Measurements from ENCODE around the gene LRP4. TPM values are rescaled to one million over a fixed set of nuclear protein-coding genes. Genes with fewer than 3 reads are reported as not detected.

The LRP4 gene
- polyA plus RNA-seq, 1 donor from 2014 or later = not detected

- H3K9me3 ChIP-seq (ENCODE audit: low read length) = no peaks in the 10 kb centered on the region
- H3K27ac ChIP-seq (ENCODE audit: low read length) = no peak overlapping the region
- H4K20me1 ChIP-seq (ENCODE audit: insufficient read depth) = no peaks in the 10 kb centered on the region
- no peak for TF ChIP-seq POLR2AphosphoS5 (IDR thresholded peaks at IDR 0.05)
- no peak for TF ChIP-seq REST (IDR thresholded peaks at IDR 0.05; ENCODE audit: borderline replicate concordance)
- no peak for TF ChIP-seq MXI1 (conservative IDR thresholded peaks at IDR 0.05; ENCODE audit: poor library complexity, severe bottlenecking)
- TF ChIP-seq EP300 (conservative IDR thresholded peaks at IDR 0.05; ENCODE audit: poor library complexity, severe bottlenecking) = no peak
- no peak for TF ChIP-seq TAF1 (IDR thresholded peaks at IDR 0.05; ENCODE audit: low read depth)
- no peak for TF ChIP-seq EZH2 (IDR thresholded peaks at IDR 0.05; ENCODE audit: borderline replicate concordance, insufficient read depth, low read length, poor library complexity, severe bottlenecking)
- peak; percentile 43 for TF ChIP-seq RAD21 (conservative IDR thresholded peaks at IDR 0.05)
- peak; percentile 64 for TF ChIP-seq CTCF (IDR thresholded peaks at IDR 0.05; ENCODE audit: poor library complexity, severe bottlenecking)
- peak; percentile 35 for TF ChIP-seq SMC3 (conservative IDR thresholded peaks at IDR 0.05; ENCODE audit: poor library complexity)
- H3F3A ChIP-seq (ENCODE audit: insufficient read depth, low read length, poor library complexity, severe bottlenecking) = no peaks in the 10 kb centered on the region
- no peak overlapping the region for H2AFZ ChIP-seq (ENCODE audit: low read depth, low read length)
- no peaks in the 10 kb centered on the region for H3K9me2 ChIP-seq (ENCODE audit: insufficient read depth, low read length)
- H3K4me2 ChIP-seq (ENCODE audit: low read length) = no peak overlapping the region
- H3K79me2 ChIP-seq (replicated peaks; ENCODE audit: insufficient read depth, low read length) = no peaks in the 10 kb centered on the region
- no peaks in the 10 kb centered on the region for H3K36me3 ChIP-seq (ENCODE audit: insufficient read depth, low read length)
- H3K9ac ChIP-seq (ENCODE audit: low read length) = no peak overlapping the region
- H3K4me3 ChIP-seq (ENCODE audit: low read length) = no peak overlapping the region
- H3K27me3 ChIP-seq (ENCODE audit: insufficient read depth, low read depth, low read length) = no peaks in the 10 kb centered on the region
These were observed 109.4 kb downstream of the LRP4 start for GRCh38 chr11:46808799-46809431.

Other genes with a start within 250 kb of the LRP4 start
- 8.9 and 9.3 TPM in 2 replicates for gene ARHGAP1, start 217.9 kb downstream of the LRP4 start, polyA plus RNA-seq
- 9.1 and 15.5 TPM in 2 replicates for gene ZNF408, start 217.5 kb downstream of the LRP4 start, polyA plus RNA-seq
- 0.40 and 0.94 TPM in 2 replicates for gene F2, start 199.3 kb downstream of the LRP4 start, polyA plus RNA-seq
- gene CKAP5, start 72.3 kb downstream of the LRP4 start, polyA plus RNA-seq = 82.4 and 90.3 TPM in 2 replicates
- gene CSTPP1, start 18.2 kb upstream of the LRP4 start, polyA plus RNA-seq = 46.4 and 64.3 TPM in 2 replicates